ENCODE results near the gene MREG.

MREG gene

DNA sequence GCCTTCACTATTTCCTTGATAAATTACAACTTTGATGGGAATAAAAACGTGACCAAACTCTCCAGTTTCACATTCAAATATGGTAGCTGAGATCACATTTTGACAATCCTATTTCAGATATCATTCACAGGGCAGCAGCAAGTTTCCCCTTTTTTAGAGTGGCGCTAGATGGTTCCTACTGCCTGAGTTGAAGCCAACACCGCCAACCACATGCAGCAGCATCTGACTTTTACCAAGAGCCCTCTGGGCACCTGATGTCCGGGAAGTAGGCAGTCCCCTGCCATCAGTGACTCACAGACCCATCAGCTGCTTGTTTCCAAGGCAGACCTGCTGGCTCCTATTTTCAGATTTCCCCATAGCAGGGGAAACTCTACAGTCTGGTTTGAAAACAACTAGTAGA is 4.0 kb upstream of the MREG start:
- DNase-seq: peak; percentile 50
- H3K4me3 ChIP-seq (ENCODE audit: low read depth, low read length): no peak overlapping the region
- H3K36me3 ChIP-seq: no peaks in the 10 kb centered on the region
- TF ChIP-seq, protein P1, sequence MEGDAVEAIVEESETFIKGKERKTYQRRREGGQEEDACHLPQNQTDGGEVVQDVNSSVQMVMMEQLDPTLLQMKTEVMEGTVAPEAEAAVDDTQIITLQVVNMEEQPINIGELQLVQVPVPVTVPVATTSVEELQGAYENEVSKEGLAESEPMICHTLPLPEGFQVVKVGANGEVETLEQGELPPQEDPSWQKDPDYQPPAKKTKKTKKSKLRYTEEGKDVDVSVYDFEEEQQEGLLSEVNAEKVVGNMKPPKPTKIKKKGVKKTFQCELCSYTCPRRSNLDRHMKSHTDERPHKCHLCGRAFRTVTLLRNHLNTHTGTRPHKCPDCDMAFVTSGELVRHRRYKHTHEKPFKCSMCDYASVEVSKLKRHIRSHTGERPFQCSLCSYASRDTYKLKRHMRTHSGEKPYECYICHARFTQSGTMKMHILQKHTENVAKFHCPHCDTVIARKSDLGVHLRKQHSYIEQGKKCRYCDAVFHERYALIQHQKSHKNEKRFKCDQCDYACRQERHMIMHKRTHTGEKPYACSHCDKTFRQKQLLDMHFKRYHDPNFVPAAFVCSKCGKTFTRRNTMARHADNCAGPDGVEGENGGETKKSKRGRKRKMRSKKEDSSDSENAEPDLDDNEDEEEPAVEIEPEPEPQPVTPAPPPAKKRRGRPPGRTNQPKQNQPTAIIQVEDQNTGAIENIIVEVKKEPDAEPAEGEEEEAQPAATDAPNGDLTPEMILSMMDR (IDR thresholded peaks at IDR 0.05; ENCODE audit: low read depth, low read length): no peak
- H3K27me3 ChIP-seq: no peaks in the 10 kb centered on the region
- no peaks in the 10 kb centered on the region for H3K4me1 ChIP-seq
- no peaks in the 10 kb centered on the region for H3K9me3 ChIP-seq

DNA sequence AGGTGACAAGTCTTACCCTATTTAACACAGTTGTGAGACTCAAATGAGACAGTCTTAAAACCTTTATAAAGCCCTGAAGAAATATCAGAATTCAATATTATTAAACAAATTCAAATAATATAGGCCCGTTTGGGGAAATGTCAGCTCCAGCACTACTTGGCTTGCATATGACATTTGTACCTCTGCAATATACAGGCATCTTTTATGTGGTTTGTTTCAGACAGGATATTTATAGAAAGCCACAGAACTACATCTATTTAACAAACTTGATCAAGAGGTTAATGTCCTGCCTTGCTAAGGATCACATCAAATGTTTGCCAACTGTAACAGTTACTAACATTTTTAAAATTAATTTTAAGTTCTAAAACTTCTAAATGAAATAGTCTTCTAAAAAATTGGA is 3.2 kb upstream of the MREG start:
- no peaks in the 10 kb centered on the region for H3K27me3 ChIP-seq
- H3K9me3 ChIP-seq: no peaks in the 10 kb centered on the region
- no peaks in the 10 kb centered on the region for H3K36me3 ChIP-seq
- peaks cover 5% of the 10 kb centered on the region for H3K4me1 ChIP-seq
- H3K4me3 ChIP-seq (ENCODE audit: low read depth, low read length): no peak overlapping the region
- DNase-seq: no peak
- TF ChIP-seq, protein P1 (IDR thresholded peaks at IDR 0.05; ENCODE audit: low read depth, low read length): no peak

DNA sequence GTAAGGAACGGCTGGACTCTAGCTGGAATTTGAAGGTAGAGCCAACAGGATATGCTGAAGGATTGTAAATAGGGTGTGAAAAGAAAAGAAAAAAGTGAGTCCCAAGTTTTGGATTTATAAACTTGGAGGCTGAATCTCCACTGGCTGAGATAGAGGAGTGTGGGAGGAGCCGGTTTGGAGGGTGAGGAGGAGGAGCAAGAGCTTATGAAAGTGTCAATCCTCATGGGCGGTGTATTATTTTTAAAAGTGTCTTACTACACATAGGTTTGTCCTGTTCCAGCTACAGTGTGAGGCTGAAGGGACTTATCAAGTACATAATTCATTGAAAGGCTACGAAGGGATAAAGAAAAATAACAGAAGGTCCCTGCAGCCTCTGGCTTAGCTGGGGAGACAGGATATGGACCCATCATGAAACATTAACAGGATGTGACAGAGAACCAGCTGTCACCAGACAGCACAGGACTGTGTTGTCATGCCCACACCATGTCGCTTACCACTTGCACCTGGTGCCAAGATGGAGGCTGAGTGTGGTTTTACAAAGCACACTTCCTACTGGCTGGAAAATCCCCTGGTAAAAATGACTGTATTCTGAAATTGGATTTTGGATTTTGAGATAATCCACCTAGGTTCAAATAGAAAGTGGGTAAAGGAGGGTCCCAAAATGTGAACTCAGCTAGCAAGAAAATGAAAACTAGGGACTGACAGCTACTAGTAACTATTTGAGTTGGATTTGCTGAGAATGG is 2.5 kb upstream of the MREG start:
- no peak for DNase-seq
- Histone ChIP-seq H3K27me3 (no peaks in the 10 kb centered on the region), H3K9me3 (no peaks in the 10 kb centered on the region), H3K4me1 (peaks cover 7% of the 10 kb centered on the region), H3K4me3 (ENCODE audit: low read depth, low read length) (no peak overlapping the region), H3K36me3 (no peaks in the 10 kb centered on the region)
- TF ChIP-seq, protein P1 (IDR thresholded peaks at IDR 0.05; ENCODE audit: low read depth, low read length): no peak

DNA sequence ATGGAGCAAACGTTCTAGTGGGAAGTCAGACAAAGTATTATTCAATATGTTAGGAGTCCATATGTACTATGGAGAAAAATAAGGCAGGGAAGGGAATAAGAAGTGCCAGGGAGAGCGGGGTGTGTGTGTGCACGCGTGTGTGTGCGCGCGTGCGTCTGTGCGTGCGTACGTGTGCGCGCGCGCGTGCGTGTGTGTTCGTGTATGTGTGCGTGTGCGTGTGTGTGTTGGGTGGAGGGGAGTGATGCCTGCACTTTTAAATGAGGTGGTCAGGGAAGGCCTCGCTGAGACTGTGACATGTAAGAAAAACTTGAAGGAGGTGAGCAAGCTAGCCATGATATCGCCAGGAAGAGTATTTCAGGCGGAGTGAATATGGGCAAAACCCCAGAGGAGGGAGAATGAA is 1.6 kb upstream of the MREG start:
- no peaks in the 10 kb centered on the region for H3K9me3 ChIP-seq
- DNase-seq: no peak
- peaks cover 7% of the 10 kb centered on the region for H3K4me1 ChIP-seq
- no peak overlapping the region for H3K4me3 ChIP-seq (ENCODE audit: low read depth, low read length)
- H3K27me3 ChIP-seq: no peaks in the 10 kb centered on the region
- no peaks in the 10 kb centered on the region for H3K36me3 ChIP-seq
- TF ChIP-seq, protein P1 (IDR thresholded peaks at IDR 0.05; ENCODE audit: low read depth, low read length): no peak

DNA sequence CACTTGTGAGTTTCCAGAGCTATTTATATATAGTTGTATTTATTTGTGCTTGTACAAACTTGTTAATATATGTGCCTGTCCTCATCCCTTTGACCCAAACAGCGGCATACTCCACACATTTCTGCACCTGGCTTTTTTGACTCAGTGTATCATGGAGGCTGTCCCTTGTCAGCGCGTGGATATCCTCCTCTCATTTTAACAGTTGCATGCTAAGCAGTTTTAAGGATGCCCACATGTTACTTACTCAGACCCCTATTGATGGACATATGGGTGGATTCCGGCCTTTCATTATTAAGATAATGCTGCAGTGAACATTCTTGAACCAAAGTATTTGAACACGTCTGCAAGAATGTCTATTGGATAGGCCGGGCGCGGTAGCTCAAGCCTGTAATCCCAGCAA is 655 bp upstream of the MREG start:
- Histone ChIP-seq H3K36me3 (no peaks in the 10 kb centered on the region), H3K9me3 (no peaks in the 10 kb centered on the region), H3K4me1 (peaks cover 7% of the 10 kb centered on the region), H3K27me3 (no peaks in the 10 kb centered on the region), H3K4me3 (ENCODE audit: low read depth, low read length) (no peak overlapping the region)
- no peak for DNase-seq
- TF ChIP-seq, protein P1 (IDR thresholded peaks at IDR 0.05; ENCODE audit: low read depth, low read length): no peak

DNA sequence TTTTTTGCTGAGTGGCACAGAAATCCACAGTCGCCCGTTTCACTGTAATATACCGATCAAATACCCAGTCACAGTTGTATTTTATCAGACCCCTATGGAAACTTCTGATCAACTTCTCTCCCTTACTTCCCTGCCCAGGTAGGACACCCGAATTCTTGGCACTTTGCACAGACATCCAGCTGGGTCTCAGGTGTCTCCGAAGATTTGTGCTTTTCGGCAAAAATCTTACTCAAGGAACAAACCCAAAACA is 596 bp downstream of the MREG start:
- Histone ChIP-seq H3K36me3 (no peaks in the 10 kb centered on the region), H3K4me1 (peaks cover 7% of the 10 kb centered on the region), H3K27me3 (no peaks in the 10 kb centered on the region), H3K9me3 (no peaks in the 10 kb centered on the region), H3K4me3 (ENCODE audit: low read depth, low read length) (peak overlapping the region; percentile 95)
- TF ChIP-seq, protein P1 (IDR thresholded peaks at IDR 0.05; ENCODE audit: low read depth, low read length): no peak
- DNase-seq: no peak

Data from BE2C (cell line).